Activated CD4-positive, alpha-beta T cell treated with anti-CD3 and anti-CD28 coated beads, Interleukin-2, amount 10 ng/mL, durations not matched to agents 7 days and 5 days (primary cell): ENCODE data around the gene SHKBP1. TPM values are rescaled to one million over a fixed set of nuclear protein-coding genes. Genes with fewer than 3 reads are reported as not detected.
"Not testable (repeated sequence)": the region's sequence is repeated elsewhere in the genome, so short reads cannot be mapped to it uniquely, and the experiment has no call there.

Experiments used
- CTCF ChIA-PET: fragments of 350-600 bp; sonication (Branson Sonifier 250); formaldehyde crosslinking; loops from one replicate; lab custom pipeline; 2021; ENCODE audit warnings: antibody characterized with exemption; lab: Charles Lee
- POLR2A ChIA-PET: fragments of 350-600 bp; sonication (Branson Sonifier 250); formaldehyde crosslinking; loops from one replicate; lab custom pipeline; 2021; ENCODE audit warnings: antibody characterized with exemption; lab: Charles Lee
- DNase-seq: peaks from one replicate; pipeline ENCODE4 v3.0.0-alpha.2; 2020
- H3K27ac Mint-ChIP-seq: one replicate; pipeline ENCODE4 v1.8.0; 2021; ENCODE audit warnings: mild to moderate bottlenecking, moderate library complexity, mixed read lengths
- H3K27me3 Mint-ChIP-seq: one replicate; pipeline ENCODE4 v1.8.0; 2021; ENCODE audit warnings: mixed read lengths
- H3K36me3 Mint-ChIP-seq: one replicate; pipeline ENCODE4 v1.8.0; 2021; ENCODE audit warnings: low read depth, mixed read lengths
- H3K4me1 Mint-ChIP-seq: one replicate; pipeline ENCODE4 v1.8.0; 2021; ENCODE audit warnings: mixed read lengths
- H3K4me3 Mint-ChIP-seq: one replicate; pipeline ENCODE4 v1.8.0; 2021; ENCODE audit warnings: mild to moderate bottlenecking, moderate library complexity, mixed read lengths
- H3K9me3 Mint-ChIP-seq: one replicate; pipeline ENCODE4 v1.8.0; 2021; ENCODE audit warnings: mixed read lengths
- total RNA-seq, 2 experiments: library from RNA; stranded (reverse); gene quantifications; one replicate each; pipeline ENCODE4 v1.2.3, GENCODE V29; 2021

Gene SHKBP1
- total RNA-seq, 2 experiments from 2014 or later = 147 to 158 TPM

DNA sequence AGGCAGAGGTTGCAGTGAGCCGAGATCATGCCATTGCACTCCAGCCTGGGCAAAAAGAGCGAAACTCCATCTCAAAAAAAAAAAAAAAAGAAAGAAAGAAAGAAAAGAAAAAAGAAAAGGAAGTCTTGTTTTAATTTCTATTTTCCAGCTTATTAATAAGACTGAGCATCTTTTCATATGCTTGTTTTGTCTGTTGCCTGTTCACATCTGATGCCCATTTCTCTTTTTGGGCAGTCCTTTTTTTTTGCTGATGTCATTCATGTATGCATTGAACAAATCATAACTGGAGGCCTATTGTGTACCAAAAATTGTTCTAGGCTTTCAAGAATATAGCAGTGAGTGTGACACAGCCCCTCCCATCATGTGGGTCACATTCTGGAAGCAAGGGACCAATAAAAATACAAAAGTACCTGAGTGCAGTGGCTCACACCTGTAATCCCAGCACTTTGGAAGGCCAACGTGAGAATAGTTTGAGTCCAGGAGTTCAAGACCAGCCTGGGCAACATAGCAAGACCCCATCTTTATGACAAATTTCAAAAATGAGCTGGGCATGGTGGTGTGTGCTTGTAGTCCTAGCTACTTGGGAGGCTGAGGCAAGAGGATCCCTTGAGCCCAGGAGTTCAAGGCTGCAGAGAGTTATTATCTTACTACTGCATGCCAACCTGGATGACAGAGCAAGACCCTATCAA is 30.4 kb upstream of the SHKBP1 start:
- H3K4me3 Mint-ChIP-seq, POLR2A ChIA-PET, H3K36me3 Mint-ChIP-seq, DNase-seq, H3K27ac Mint-ChIP-seq, H3K4me1 Mint-ChIP-seq, H3K9me3 Mint-ChIP-seq: not testable (repeated sequence)
- H3K27me3 Mint-ChIP-seq = peaks cover 25% of the 10 kb centered on the region
- CTCF ChIA-PET = interaction anchor here (0.6 to 1.0 kb wide), 2 partner anchors 15 to 723 kb away, joined by 3 to 4 read pairs; no protein-coding TSS in a partner anchor

DNA sequence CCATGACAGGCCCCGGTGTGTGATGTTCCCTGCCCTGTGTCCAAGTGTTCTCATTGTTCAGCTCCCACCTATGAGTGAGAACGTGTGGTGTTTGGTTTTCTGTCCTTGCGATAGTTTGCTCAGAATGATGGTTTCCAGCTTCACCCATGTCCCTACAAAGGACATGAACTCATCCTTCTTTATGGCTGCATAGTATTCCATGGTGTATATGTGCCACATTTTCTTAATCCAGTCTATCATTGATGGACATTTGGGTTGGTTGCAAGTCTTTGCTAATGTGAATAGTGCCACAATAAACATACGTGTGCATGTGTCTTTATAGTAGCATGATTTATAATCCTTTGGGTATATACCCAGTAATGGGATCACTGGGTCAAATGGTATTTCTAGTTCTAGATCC is 29.5 kb upstream of the SHKBP1 start:
- H3K4me3 Mint-ChIP-seq, H3K27ac Mint-ChIP-seq, H3K9me3 Mint-ChIP-seq, DNase-seq, H3K4me1 Mint-ChIP-seq, H3K36me3 Mint-ChIP-seq, POLR2A ChIA-PET, CTCF ChIA-PET: not testable (repeated sequence)
- peaks cover 26% of the 10 kb centered on the region for H3K27me3 Mint-ChIP-seq

DNA sequence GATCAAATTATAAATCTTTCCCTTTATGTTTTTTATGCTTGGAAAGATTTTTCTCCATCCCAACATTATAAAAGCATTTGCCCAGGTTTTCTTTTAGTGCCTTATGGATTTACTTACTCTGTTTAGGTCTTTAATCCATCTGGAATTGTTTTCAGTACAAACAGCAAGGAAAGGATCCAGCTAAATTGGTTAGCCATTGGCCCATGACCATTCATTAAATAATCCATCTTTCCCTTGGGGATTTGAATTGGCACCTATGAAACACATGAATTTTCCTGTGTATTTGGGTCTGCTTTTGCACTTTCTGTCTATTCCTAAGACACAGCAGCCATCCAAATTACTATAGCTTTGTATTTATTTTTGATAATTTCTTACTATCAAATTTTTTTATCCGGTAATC is 28.8 kb upstream of the SHKBP1 start:
- peaks cover 3% of the 10 kb centered on the region for H3K9me3 Mint-ChIP-seq
- ChIA-PET CTCF (interaction anchor here (1.1 to 1.4 kb wide), 2 partner anchors 55 to 87 kb away, joined by 3 to 4 read pairs; no protein-coding TSS in a partner anchor), POLR2A (no interaction called here)
- H3K4me3 Mint-ChIP-seq = no peak overlapping the region
- DNase-seq = no peak
- H3K36me3 Mint-ChIP-seq = peaks cover 4% of the 10 kb centered on the region
- no peak overlapping the region for H3K27ac Mint-ChIP-seq
- H3K27me3 Mint-ChIP-seq = peaks cover 30% of the 10 kb centered on the region
- peaks cover 8% of the 10 kb centered on the region for H3K4me1 Mint-ChIP-seq

DNA sequence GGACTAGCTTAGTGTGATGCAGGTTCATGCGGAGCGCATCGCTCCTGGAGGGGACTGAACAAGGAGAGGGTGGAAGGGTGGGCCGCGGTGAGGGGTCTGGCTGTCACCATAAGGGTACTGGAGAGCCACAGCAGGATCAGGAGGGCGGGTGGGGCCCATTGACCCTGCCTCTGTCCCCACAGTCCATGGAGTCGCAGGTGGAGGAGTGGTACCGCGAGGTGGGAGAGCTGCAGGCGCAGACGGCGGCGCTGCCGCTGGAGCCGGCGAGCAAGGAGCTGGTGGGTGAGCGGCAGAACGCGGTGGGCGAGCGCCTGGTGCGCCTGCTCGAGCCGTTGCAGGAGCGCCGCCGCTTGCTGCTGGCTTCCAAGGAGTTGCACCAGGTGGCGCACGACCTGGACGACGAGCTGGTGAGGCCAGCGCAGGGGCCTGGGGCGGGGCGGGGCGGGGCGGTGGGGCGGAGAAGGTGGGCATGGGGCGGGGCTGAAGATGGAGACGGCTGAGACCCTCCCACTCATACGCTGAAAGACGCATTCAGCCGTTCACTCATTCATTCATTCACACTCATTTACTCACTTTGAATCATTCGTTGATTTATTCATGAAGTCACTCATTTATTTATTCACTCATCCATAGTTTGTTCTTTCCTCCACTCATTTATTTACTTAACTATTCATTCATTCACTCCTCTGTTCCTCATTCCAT is 27.5 kb upstream of the SHKBP1 start:
- Mint-ChIP-seq H3K4me3 (peak overlapping the region; percentile 19), H3K9me3 (peaks cover 3% of the 10 kb centered on the region), H3K36me3 (peaks cover 4% of the 10 kb centered on the region), H3K27ac (no peak overlapping the region), H3K27me3 (peaks cover 42% of the 10 kb centered on the region), H3K4me1 (peaks cover 8% of the 10 kb centered on the region)
- POLR2A ChIA-PET = no interaction called here
- peak; percentile 74 for DNase-seq
- CTCF ChIA-PET = interaction anchor here (0.6 to 1.4 kb wide), 12 partner anchors 8 to 244 kb away, joined by 3 to 4 read pairs (median 4); no protein-coding TSS in a partner anchor

DNA sequence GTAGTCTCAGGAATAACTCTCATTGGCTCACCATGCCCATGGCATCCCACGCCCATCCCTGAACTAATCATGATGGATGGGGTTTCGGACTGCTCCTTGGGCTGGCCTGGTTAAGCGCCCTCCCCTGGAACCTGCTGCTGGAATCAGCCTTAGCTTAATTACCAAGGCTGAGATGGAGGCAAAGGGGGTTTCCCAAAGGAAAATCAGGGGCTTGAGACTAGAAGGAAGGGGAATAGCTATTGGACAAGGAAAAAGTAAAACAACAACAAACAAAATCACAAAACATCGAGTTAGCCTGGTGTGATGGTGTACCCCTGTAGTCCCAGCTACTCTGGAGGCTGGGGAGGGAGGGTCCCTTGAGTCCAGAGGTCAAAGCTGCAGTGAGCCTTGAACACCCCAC is 25.7 kb upstream of the SHKBP1 start:
- DNase-seq = no peak
- Mint-ChIP-seq H3K4me1 (peaks cover 8% of the 10 kb centered on the region), H3K4me3 (no peak overlapping the region), H3K27me3 (peaks cover 52% of the 10 kb centered on the region), H3K36me3 (peaks cover 4% of the 10 kb centered on the region), H3K9me3 (peaks cover 3% of the 10 kb centered on the region), H3K27ac (no peak overlapping the region)
- CTCF ChIA-PET = interaction anchor here (0.6 to 1.3 kb wide), 5 partner anchors 8 to 332 kb away, joined by 3 to 5 read pairs (median 3); no protein-coding TSS in a partner anchor
- POLR2A ChIA-PET = no interaction called here

DNA sequence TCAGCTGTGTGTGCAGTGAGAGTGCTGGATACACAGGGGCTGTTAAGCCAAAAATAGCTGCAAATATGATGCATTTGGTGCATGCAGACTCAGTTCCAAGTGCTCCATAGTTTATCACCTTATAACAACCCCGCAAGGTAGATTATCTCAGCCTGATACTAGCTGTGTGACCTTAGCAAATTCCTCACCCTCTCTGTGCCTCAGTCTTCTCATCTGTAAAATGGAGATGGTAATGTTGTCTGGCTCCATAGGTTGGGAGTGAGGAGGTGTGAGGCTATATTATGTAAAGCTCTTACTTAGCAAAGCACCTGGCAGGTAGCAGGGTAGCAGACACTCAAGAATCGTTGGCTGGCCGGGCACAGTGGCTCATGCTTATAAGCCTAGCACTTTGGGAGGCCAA is 23.8 kb upstream of the SHKBP1 start:
- CTCF ChIA-PET = no interaction called here
- Mint-ChIP-seq H3K27me3 (peaks cover 46% of the 10 kb centered on the region), H3K4me3 (no peak overlapping the region)

DNA sequence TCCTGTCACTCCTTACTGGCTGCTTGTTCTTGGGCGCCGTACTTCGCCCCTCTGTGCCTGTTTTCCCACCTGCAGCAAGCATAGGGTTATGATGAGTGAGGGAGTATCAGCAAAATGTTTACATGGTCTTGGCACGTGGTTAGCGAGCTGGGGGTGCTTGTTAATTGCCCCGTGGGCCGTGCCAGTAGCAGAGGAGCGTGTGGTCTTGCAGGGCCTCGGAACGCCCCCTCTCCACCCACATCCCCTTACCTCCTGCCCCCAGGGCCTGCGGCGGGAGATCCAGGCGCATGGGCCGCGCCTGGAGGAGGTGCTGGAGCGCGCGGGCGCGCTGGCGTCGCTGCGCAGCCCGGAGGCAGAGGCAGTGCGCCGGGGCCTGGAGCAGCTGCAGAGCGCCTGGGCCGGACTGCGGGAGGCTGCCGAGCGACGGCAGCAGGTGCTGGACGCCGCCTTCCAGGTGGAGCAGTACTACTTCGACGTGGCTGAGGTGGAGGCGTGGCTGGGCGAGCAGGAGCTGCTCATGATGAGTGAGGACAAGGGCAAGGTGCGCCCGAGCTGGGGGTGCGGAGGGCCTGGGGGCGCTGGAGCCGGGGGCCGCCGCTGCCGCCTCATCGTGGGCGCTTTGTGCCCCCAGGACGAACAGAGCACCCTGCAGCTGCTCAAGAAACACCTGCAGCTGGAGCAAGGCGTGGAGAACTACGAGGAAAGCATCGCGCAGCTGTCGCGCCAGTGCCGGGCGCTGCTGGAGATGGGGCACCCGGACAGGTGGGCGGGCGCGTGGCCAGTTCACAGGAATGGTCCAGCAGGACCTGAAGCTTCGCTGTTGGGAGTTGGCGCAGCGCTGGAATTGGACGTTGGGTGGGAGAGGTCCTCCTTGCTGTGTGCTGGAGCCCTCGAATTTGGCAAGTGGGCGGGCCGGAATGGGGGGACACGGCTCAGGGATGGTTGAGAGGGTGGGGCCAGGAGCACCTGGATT is 22.5 kb upstream of the SHKBP1 start:
- no peak overlapping the region for H3K27ac Mint-ChIP-seq
- POLR2A ChIA-PET = no interaction called here
- CTCF ChIA-PET = interaction anchor here (0.5 kb wide), 1 partner anchor 254 kb away, joined by 3 read pairs; no protein-coding TSS in a partner anchor
- H3K4me3 Mint-ChIP-seq = no peak overlapping the region
- H3K36me3 Mint-ChIP-seq = no peaks in the 10 kb centered on the region
- H3K9me3 Mint-ChIP-seq = no peaks in the 10 kb centered on the region
- H3K4me1 Mint-ChIP-seq = peaks cover 3% of the 10 kb centered on the region
- DNase-seq = no peak
- H3K27me3 Mint-ChIP-seq = peaks cover 41% of the 10 kb centered on the region

More for the DNA sequence above, 23.8 kb upstream of the SHKBP1 start:
- H3K27ac Mint-ChIP-seq = no peak overlapping the region
- H3K36me3 Mint-ChIP-seq = no peaks in the 10 kb centered on the region
- H3K4me1 Mint-ChIP-seq = peaks cover 8% of the 10 kb centered on the region
- DNase-seq = no peak
- POLR2A ChIA-PET = no interaction called here
- no peaks in the 10 kb centered on the region for H3K9me3 Mint-ChIP-seq

DNA sequence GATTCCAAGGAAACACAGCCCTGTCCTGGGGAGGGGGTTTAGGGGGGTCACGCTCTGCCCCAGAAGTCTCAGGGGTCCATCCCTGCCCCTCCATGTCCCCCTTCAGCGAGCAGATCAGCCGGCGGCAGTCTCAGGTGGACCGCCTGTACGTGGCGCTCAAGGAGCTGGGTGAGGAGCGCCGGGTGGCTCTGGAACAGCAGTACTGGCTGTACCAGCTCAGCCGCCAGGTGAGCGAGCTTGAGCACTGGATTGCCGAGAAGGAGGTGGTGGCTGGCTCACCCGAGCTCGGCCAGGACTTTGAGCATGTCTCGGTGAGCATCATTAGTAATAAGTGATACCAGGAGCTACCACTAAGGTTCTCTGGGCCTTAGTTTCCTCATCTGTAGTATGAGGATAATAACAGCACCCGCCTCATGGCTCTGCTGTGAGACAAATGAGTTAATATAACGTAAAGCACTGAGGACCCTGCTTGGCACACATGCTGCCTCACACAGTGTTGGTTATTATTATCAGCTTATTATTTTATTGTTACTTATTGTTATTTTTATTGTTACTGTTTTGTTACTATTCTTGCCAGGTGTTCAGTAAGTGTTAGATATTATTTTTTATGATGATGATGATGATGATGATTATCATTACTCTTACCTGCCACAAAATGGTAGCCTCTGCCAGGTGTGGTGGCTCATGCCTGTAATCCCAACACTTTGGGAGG is 20.5 kb upstream of the SHKBP1 start:
- ChIA-PET POLR2A (interaction anchor here (0.7 kb wide), 1 partner anchor 45 kb away, joined by 6 read pairs; no protein-coding TSS in a partner anchor), CTCF (interaction anchor here (0.6 to 0.9 kb wide), 3 partner anchors 79 to 202 kb away, joined by 3 to 4 read pairs (median 3); partner anchors contain the start of gene SERTAD1)
- no peaks in the 10 kb centered on the region for H3K36me3 Mint-ChIP-seq
- no peak overlapping the region for H3K27ac Mint-ChIP-seq
- H3K4me3 Mint-ChIP-seq = no peak overlapping the region
- DNase-seq = no peak
- peaks cover 36% of the 10 kb centered on the region for H3K27me3 Mint-ChIP-seq
- H3K4me1 Mint-ChIP-seq = no peaks in the 10 kb centered on the region
- no peaks in the 10 kb centered on the region for H3K9me3 Mint-ChIP-seq

DNA sequence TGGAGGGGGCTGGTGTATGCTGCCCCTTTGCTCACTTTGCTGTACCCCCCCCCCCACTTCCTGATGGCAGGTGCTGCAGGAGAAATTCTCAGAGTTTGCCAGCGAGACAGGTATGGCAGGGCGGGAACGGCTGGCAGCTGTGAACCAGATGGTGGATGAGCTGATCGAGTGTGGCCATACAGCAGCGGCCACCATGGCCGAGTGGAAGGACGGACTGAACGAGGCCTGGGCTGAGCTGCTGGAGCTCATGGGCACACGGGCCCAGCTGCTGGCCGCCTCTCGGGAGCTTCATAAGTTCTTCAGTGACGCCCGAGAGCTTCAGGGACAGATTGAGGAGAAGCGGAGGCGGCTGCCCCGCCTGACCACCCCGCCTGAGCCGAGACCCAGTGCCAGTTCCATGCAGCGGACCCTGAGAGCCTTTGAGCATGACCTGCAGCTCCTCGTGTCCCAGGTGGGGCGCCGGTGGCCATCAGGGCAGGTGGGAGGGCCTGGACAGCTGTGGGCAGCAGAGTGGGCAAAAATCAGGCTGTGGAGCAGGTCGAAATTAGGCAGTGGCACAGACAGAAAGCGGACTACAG is 19.6 kb upstream of the SHKBP1 start:
- Mint-ChIP-seq H3K27me3 (peaks cover 36% of the 10 kb centered on the region), H3K4me3 (no peak overlapping the region), H3K9me3 (no peaks in the 10 kb centered on the region), H3K36me3 (no peaks in the 10 kb centered on the region), H3K27ac (no peak overlapping the region), H3K4me1 (peaks cover 3% of the 10 kb centered on the region)
- ChIA-PET CTCF (interaction anchor here (0.6 kb wide), 1 partner anchor 106 kb away, joined by 5 read pairs; no protein-coding TSS in a partner anchor), POLR2A (no interaction called here)
- no peak for DNase-seq

DNA sequence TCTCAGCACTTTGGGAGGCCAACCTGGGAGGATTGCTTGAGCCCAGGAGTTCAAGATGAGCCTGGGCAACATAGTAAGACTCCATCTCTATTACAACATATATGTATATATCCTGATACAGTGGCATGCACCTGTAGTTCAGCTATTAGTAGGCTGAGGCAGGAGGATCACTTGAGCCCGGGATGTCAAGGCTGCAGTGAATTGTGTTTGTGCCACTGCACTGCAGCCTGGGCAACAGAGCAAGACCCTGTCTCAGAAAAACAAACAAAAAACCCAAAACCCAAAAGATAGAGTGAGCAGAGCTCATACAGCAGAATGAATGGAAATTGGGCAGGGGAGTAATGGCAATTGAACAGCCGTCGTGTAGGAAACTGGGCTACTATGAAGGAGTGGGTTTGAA is 17.3 kb upstream of the SHKBP1 start:
- ChIA-PET POLR2A (no interaction called here), CTCF (interaction anchor here (1.4 kb wide), 1 partner anchor 8 kb away, joined by 5 read pairs; no protein-coding TSS in a partner anchor)
- Mint-ChIP-seq H3K9me3 (no peaks in the 10 kb centered on the region), H3K4me3 (no peak overlapping the region), H3K4me1 (peaks cover 3% of the 10 kb centered on the region), H3K27ac (no peak overlapping the region), H3K36me3 (no peaks in the 10 kb centered on the region), H3K27me3 (peaks cover 23% of the 10 kb centered on the region)
- no peak for DNase-seq

DNA sequence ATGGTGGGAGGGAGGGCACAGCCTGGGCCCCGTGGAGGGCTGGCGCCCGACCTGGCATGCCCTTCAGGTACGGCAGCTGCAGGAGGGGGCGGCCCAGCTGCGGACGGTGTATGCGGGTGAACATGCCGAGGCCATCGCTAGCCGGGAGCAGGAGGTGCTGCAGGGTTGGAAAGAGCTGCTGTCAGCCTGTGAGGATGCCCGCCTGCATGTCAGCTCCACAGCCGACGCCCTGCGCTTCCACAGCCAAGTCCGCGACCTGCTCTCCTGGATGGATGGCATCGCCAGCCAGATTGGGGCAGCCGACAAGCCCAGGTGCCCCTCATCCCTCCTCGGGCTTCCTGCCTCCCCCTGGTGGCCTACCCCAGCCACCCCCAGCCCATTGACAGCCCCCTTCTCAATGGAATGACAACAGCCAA is 16.6 kb upstream of the SHKBP1 start:
- Mint-ChIP-seq H3K36me3 (no peaks in the 10 kb centered on the region), H3K27ac (no peak overlapping the region), H3K27me3 (peaks cover 20% of the 10 kb centered on the region), H3K4me1 (peaks cover 3% of the 10 kb centered on the region), H3K4me3 (no peak overlapping the region), H3K9me3 (no peaks in the 10 kb centered on the region)
- ChIA-PET POLR2A (no interaction called here), CTCF (interaction anchor here (1.4 kb wide), 1 partner anchor 9 kb away, joined by 5 read pairs; no protein-coding TSS in a partner anchor)
- DNase-seq = no peak
